UCSD-AML1 (cell line): Measurements from ENCODE around the gene CCDC117.
"Not testable (repeated sequence)": the region's sequence is repeated elsewhere in the genome, so short reads cannot be mapped to it uniquely, and the experiment has no call there.

Experiments
- DNase-seq: peaks from one replicate; lab custom pipeline; 2025; ENCODE audit not compliant: unreplicated experiment; lab: John Stamatoyannopoulos, UW

CCDC117 gene, protein sequence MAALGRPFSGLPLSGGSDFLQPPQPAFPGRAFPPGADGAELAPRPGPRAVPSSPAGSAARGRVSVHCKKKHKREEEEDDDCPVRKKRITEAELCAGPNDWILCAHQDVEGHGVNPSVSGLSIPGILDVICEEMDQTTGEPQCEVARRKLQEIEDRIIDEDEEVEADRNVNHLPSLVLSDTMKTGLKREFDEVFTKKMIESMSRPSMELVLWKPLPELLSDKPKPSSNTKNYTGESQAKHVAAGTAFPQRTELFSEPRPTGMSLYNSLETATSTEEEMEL

GRCh38 chr22:28772633-28773460 lies at the start of gene CCDC117:
CCDC117 (plus strand) TSS chr22:28772695; CDS start chr22:28772850, 155 bp downstream.
- peak; percentile 92 for DNase-seq

- DNase-seq = no peak
Measured at GRCh38 chr22:28728002-28728401, 44.5 kb upstream of the CCDC117 start.

DNA sequence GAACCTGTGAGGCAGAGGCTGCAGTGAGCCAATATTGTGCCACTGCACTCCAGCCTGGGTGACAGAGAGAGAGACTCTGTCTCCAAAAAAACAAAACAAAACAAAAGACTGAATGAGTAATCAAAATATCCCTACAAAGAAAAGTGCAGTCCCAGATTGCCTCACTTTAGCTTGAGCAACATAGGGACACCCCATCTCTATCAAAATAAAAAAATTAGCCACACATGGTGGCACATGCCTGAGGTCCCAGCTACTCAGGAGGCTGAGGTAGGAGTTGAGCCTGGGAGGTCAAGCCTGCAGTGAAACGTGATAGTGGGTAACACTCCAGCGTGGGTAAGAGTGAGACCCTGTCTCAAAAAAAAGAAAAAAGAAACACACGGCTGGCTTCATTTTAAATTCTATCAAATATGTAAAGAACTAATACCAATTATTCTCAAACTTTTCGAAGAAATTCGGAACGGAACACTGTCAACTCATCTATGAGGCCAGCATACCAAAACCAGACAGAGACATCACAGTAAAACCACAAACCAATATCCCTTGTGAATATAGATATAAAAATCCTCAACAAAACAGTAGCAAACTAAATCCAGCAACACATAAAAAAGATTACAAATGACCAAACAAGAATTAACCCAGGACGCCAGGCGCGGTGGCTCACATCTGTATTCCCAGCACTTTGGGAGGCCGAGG lies 43.7 kb upstream of the CCDC117 start:
- DNase-seq = no peak

GRCh38 chr22:28730179-28730578 lies 42.3 kb upstream of the CCDC117 start:
- no peak for DNase-seq

DNA sequence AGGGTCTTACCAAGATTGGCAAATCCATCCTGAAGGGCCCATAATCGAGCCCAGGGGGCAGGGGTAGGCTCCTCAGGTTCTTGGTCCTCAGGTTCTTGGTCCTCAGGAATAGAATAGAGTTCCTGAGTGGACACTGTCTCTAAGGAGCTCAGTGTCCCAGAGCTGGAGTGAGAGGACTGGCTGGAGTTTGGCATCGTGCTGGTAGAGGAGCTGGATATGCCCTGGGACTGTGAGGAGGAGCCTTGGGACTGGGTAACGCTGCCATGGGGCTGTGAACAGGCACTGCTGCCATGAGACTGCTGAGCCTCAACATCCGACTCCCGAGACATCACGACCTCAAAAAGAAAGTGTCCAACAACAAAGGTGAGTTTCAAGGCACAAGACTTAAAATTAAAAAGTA lies 38.1 kb upstream of the CCDC117 start:
- no peak for DNase-seq

DNA sequence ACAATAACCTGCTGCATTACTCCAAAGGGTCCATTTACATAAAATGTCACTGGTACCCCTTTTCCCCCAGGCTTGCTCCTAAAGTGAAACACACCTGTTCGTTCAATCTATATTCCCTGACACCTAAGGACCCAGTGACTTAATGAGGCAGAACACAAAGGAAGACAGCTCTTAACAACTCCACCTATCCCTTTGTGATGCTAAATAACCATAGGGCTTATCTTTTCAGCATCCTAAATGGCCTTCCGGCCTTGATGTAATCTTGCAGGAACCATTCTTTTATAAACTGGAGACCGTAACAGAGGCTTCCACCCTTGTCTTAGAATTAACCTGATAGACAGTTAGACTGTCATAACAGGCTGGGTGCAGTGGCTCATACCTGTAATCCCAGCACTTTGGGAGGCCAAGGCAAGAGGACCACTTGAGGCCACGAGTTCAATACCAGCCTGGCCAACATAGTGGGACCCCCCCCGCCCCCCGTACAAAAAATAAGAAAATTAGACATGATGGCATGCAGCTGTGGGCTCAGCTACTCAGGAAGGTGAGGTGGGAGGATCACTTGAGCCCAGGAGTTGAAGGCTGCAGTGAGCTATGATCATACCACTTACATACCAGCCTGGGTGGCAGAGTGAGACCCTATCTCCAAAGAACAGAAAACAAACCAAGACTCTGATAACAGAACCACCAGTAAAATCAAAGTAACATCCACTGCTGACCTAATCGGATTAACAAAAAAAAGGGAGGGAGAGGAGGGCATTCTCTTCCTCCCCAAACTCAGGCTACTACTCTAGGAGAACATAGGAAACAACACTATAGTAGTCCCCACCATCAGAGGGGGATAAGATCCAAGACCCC lies 36.0 kb upstream of the CCDC117 start:
- no peak for DNase-seq

DNA sequence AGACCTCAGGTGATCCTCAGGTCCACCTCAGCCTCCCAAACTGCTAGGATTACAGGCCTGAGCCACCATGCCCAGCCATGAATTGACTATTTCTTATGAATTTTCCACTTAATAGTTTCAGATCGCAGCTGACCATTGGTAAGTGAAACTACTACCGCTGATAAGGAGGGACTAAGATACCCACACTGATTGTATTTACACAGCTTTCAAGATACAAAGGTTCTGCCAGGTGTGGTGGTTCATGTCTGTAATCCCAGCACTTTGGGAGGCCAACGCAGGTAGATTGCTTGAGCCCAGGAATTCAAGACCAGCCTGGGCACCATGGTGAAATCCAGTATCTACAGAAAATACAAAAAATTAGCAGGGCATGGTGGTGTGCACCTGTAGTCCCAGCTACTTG lies 34.8 kb upstream of the CCDC117 start:
- no peak for DNase-seq

DNA sequence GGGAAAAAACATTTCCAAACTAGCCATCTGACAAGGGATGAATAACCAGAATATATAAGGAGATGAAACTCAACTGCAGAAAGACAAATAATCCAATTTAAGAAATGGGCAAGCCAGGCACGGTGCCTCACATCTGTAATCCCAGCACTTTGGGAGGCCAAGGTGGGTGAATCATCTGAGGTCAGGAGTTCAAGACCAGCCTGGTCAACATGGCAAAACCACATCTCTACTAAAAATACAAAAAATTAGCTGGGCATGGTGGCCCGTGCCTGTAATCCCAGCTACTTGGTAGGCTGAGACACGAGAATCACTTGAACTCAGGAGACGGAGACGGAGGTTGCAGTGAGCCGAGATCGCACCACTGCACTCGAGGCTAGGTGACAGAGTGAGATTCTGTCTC lies 33.6 kb upstream of the CCDC117 start:
- not testable (repeated sequence) for DNase-seq

DNA sequence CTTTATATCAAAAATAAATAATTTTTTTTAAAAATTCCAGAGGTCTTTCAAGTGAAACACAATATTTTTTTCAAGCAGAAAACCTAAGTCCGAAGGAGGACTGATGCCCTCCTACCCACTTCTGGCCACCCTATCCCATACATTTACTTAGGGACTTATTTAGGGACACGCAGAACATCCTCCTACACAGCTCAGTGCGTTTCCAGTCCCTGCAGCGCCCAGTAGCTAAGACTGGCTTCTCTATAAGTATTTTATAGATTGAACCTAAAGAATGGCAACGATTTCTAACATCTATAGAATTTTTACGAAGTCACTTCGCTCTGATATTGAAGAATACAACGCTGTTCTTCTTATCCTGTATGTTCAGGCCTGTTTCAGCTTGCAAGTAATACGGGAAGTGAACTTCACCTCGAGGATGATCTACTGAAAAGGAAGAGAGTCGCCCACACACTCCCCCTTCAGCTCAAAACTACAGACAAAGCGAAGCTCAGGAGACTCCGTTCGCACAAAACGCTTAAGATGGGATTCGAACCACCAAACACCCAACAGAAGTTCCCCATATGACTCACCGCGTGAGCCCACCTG lies 31.2 kb upstream of the CCDC117 start:
- DNase-seq = no peak

DNA sequence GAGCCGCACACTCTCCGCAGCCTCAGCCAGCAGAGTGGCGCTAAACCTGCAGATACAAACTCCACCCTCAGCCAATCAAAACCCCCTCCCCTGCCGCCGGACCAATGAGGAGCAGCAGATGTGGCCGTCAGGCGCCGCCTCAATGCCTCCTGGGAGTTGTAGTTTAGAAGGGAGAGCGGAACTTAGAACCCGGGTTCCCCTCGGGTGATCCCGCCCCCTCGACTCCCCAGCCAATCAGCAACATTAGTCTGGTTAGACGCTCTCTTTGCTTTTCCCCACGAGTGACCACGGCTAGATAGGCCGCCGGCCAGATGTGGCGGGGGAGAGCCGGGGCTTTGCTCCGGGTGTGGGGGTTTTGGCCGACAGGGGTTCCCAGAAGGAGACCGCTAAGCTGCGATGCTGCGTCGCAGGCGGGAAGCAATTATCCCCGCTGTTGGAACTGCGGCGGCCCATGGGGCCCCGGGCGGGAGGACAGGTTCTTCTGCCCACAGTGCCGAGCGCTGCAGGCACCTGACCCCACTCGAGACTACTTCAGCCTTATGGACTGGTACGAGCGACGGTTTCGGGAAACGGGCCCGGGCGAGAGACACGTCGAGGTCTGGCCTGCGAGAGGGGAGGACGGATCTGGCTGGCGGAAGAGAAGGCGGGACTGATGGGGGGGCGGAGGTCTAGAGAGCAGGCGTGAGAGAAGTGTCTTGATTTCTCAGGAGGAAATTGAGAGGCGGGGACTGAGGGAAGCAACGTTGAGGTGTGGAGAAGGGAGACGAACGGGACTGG lies 30.5 kb upstream of the CCDC117 start, which contains the start of the genes CHEK2 and HSCB:
TSS of gene CHEK2 (minus strand) at position 36 of the 777 bp plus-strand sequence. CDS start 7,099 bp downstream, outside the sequence.
TSS of gene HSCB (plus strand) at position 255 of the 777 bp plus-strand sequence. CDS start at position 312, 57 bp downstream.
- DNase-seq = peak; percentile 97

- DNase-seq = no peak
Measured at GRCh38 chr22:28742562-28742962, 29.9 kb upstream of the CCDC117 start.

- DNase-seq = peak; percentile 16
Measured at GRCh38 chr22:28743852-28744251, 28.6 kb upstream of the CCDC117 start.

GRCh38 chr22:28750471-28750881 lies 22.0 kb upstream of the CCDC117 start:
- no peak for DNase-seq

GRCh38 chr22:28754512-28754911 lies 18.0 kb upstream of the CCDC117 start:
- not testable (repeated sequence) for DNase-seq

DNA sequence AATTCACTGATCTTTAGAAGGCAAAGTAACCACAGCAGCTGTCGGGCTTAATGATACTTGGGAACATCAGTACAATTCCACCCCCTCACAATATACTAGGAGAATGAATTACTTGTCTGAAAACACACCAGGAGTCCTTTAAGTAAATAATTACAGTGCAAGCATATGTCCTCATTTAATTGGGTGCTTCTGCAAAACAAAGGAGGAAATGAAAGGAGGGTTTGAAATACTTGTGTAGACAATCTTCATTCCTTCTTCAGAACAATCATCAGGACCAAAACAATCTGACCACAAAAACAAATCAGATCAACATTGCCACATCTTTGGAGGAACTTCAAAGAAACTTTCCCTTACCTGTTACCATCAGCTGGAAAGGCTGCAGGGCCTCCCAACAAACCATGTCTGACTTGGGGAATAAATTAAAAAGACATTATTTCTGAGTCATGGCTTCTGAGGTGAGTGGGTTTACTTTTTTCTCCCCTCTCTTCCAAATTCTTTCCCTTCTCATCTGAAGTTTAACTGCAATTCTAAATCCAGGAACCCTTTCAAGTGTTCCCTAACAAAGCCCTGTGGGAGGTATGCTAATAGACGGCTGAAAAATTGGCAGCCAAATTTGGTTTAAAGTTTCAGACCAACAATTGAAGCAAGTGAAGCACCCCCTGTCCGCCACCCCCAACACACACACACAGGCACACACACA lies 12.5 kb upstream of the CCDC117 start:
- no peak for DNase-seq

DNA sequence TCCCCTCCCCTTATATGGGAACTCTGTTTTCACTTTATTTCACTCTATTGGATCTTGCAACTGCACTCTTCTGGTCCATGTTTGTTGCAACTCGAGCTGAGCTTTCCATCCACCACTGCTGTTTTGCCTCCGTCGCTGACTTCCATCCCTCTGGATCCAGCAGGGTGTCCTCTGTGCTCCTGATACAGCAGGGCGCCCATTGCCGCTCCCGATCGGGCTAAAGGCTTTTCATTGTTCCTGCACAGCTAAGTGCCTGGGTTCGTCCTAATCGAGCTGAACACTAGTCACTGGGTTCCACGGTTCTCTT lies 11.1 kb upstream of the CCDC117 start:
- DNase-seq = no peak

GRCh38 chr22:28762000-28762399 lies 10.5 kb upstream of the CCDC117 start:
- DNase-seq = not testable (repeated sequence)

GRCh38 chr22:28766628-28767027 lies 5.9 kb upstream of the CCDC117 start:
- no peak for DNase-seq
